ENCODE data around the gene TANC1. TPM values are rescaled to one million over a fixed set of nuclear protein-coding genes. Genes with fewer than 3 reads are reported as not detected.

The TANC1 gene
- total and polyA plus RNA-seq, 2 experiments from 2014 or later, result 22.1 to 34.8 TPM

- no peaks in the 10 kb centered on the region for H3K9me3 ChIP-seq (ENCODE audit: low read depth)
- peaks cover 49% of the 10 kb centered on the region for H3K4me1 ChIP-seq (ENCODE audit: low read depth)
- H3K27ac ChIP-seq, result no peak overlapping the region
- no peak for DNase-seq (ENCODE audit: low read depth in 1 of 2, low spot score in 1 of 2)
- no peaks in the 10 kb centered on the region for H3K36me3 ChIP-seq
- TF ChIP-seq CTCF (IDR thresholded peaks at IDR 0.05; ENCODE audit: low read depth, low read length), result no peak
- H3K4me3 ChIP-seq, result no peak overlapping the region
- no peaks in the 10 kb centered on the region for H3K27me3 ChIP-seq
These were observed 157.4 kb downstream of the TANC1 start for GRCh38 chr2:159125858-159126257.

GRCh38 chr2:159126432-159127022 is 158.1 kb downstream of the TANC1 start:
- no peaks in the 10 kb centered on the region for H3K36me3 ChIP-seq
- no peak overlapping the region for H3K4me3 ChIP-seq
- H3K27me3 ChIP-seq, result no peaks in the 10 kb centered on the region
- H3K4me1 ChIP-seq (ENCODE audit: low read depth), result peaks cover 52% of the 10 kb centered on the region
- peak in 1 of 2 donors; percentile 81 for DNase-seq (ENCODE audit: low read depth in 1 of 2, low spot score in 1 of 2)
- no peaks in the 10 kb centered on the region for H3K9me3 ChIP-seq (ENCODE audit: low read depth)
- no peak overlapping the region for H3K27ac ChIP-seq
- no peak for TF ChIP-seq CTCF (IDR thresholded peaks at IDR 0.05; ENCODE audit: low read depth, low read length)

GRCh38 chr2:159128191-159128590 is 159.8 kb downstream of the TANC1 start:
- peaks cover 54% of the 10 kb centered on the region for H3K4me1 ChIP-seq (ENCODE audit: low read depth)
- no peaks in the 10 kb centered on the region for H3K27me3 ChIP-seq
- no peaks in the 10 kb centered on the region for H3K36me3 ChIP-seq
- H3K4me3 ChIP-seq, result no peak overlapping the region
- H3K27ac ChIP-seq, result peak overlapping the region; percentile 11
- peak; percentile 52 to 71 for DNase-seq (ENCODE audit: low read depth in 1 of 2, low spot score in 1 of 2)
- H3K9me3 ChIP-seq (ENCODE audit: low read depth), result no peaks in the 10 kb centered on the region
- TF ChIP-seq CTCF (IDR thresholded peaks at IDR 0.05; ENCODE audit: low read depth, low read length), result no peak

GRCh38 chr2:159129269-159129668 is 160.8 kb downstream of the TANC1 start:
- H3K4me3 ChIP-seq, result no peak overlapping the region
- no peak overlapping the region for H3K27ac ChIP-seq
- no peaks in the 10 kb centered on the region for H3K27me3 ChIP-seq
- no peaks in the 10 kb centered on the region for H3K36me3 ChIP-seq
- TF ChIP-seq CTCF (IDR thresholded peaks at IDR 0.05; ENCODE audit: low read depth, low read length), result no peak
- peaks cover 48% of the 10 kb centered on the region for H3K4me1 ChIP-seq (ENCODE audit: low read depth)
- DNase-seq (ENCODE audit: low read depth in 1 of 2, low spot score in 1 of 2), result no peak
- no peaks in the 10 kb centered on the region for H3K9me3 ChIP-seq (ENCODE audit: low read depth)

- no peaks in the 10 kb centered on the region for H3K27me3 ChIP-seq
- no peak for DNase-seq (ENCODE audit: low read depth in 1 of 2, low spot score in 1 of 2)
- H3K27ac ChIP-seq, result no peak overlapping the region
- H3K4me3 ChIP-seq, result no peak overlapping the region
- TF ChIP-seq CTCF (IDR thresholded peaks at IDR 0.05; ENCODE audit: low read depth, low read length), result no peak
- no peaks in the 10 kb centered on the region for H3K36me3 ChIP-seq
- H3K4me1 ChIP-seq (ENCODE audit: low read depth), result peaks cover 49% of the 10 kb centered on the region
- no peaks in the 10 kb centered on the region for H3K9me3 ChIP-seq (ENCODE audit: low read depth)
These were observed 161.4 kb downstream of the TANC1 start for GRCh38 chr2:159129824-159130223.
